PFSK-1 (cell line): ENCODE measurements around the gene ULBP3.

Experiments used
- TAF1 ChIP-seq: IDR thresholded peaks from 2 replicates; pipeline ENCODE4 v1.6.1; 2012; ENCODE audit warnings: low read length, control low read depth, borderline replicate concordance; ENCODE audit not compliant: insufficient read depth
- TF ChIP-seq, protein P1 (sequence below), 2 experiments: IDR thresholded peaks; 2 replicates each; pipeline versions ENCODE4 v1.6.1 to v1.8.0; 2011 to 2012; ENCODE audit warnings: low read depth in 2 of 2, low read length in 2 of 2, control low read depth in 1 of 2, inconsistent platforms in 1 of 2, mild to moderate bottlenecking in 1 of 2, moderate library complexity in 1 of 2; ENCODE audit not compliant: insufficient read depth in 1 of 2

DNA sequence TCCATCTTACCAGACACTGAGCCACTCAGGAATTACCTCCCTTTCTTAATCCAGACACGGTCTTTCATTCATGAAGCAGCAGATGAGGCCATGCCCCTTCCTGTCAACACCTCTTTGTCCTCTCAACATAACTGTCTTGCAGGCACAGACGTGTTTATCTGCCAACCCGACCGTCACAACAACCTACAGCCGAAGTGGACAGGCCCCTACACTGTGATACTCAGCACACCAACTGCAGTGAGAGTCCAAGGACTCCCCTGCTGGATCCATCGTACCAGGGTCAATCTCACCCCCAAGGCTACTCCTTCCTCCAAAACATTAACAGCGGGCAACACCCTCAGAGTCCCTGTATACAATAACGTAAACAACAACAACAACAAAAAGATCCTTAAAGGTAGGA lies 30.6 kb upstream of the ULBP3 start:
- TF ChIP-seq TAF1 = no peak
- TF ChIP-seq, protein P1, sequence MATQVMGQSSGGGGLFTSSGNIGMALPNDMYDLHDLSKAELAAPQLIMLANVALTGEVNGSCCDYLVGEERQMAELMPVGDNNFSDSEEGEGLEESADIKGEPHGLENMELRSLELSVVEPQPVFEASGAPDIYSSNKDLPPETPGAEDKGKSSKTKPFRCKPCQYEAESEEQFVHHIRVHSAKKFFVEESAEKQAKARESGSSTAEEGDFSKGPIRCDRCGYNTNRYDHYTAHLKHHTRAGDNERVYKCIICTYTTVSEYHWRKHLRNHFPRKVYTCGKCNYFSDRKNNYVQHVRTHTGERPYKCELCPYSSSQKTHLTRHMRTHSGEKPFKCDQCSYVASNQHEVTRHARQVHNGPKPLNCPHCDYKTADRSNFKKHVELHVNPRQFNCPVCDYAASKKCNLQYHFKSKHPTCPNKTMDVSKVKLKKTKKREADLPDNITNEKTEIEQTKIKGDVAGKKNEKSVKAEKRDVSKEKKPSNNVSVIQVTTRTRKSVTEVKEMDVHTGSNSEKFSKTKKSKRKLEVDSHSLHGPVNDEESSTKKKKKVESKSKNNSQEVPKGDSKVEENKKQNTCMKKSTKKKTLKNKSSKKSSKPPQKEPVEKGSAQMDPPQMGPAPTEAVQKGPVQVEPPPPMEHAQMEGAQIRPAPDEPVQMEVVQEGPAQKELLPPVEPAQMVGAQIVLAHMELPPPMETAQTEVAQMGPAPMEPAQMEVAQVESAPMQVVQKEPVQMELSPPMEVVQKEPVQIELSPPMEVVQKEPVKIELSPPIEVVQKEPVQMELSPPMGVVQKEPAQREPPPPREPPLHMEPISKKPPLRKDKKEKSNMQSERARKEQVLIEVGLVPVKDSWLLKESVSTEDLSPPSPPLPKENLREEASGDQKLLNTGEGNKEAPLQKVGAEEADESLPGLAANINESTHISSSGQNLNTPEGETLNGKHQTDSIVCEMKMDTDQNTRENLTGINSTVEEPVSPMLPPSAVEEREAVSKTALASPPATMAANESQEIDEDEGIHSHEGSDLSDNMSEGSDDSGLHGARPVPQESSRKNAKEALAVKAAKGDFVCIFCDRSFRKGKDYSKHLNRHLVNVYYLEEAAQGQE (IDR thresholded peaks at IDR 0.05; ENCODE audit: insufficient read depth in 1 of 2, low read depth in 2 of 2, low read length in 2 of 2) = no peak
